LNCAP (cell line): ENCODE data around the gene OR2F2.

Experiments
- TF ChIP-seq, protein P1 (sequence below): fragments of 450-650 bp; IDR thresholded peaks from 2 replicates; pipeline ENCODE4 v1.5.1; 2017; ENCODE audit warnings: mild to moderate bottlenecking

Gene OR2F2, protein sequence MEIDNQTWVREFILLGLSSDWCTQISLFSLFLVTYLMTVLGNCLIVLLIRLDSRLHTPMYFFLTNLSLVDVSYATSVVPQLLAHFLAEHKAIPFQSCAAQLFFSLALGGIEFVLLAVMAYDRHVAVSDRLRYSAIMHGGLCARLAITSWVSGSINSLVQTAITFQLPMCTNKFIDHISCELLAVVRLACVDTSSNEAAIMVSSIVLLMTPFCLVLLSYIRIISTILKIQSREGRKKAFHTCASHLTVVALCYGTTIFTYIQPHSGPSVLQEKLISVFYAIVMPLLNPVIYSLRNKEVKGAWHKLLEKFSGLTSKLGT

DNA sequence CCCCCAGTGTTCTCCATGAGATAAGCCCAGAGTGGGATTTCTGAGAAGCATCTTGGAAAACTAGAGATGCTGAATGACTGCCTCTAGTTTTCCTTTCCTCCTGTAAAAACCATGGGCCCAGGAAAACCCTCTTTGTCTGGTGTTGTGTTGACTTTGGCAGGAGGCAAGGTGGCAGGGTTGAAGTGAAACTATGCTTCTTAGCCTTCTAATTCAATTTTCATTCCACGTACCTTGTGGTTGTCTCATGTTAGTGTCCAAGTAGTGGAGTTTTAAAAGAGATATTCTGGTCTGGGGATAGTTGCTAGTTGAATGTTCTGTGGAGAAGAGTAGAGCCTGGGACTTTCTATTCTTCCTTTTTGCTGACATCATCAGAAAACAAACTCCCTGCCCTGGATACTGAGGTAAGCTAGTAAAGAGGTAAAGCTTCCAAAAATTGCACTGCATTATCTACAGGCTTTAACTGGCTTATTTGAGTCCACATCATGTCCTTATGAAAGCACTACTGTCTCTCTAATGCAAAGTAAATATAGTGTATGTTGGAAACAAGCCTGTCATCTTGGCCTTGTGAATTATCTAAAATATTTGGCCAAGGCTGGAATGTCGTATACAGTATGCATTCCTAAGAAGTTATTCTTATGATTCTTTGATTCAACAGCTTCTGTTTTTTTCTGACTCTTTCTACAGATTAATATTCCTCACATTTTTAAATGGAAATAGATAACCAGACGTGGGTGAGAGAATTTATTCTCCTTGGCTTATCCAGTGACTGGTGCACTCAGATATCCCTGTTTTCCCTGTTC lies at the start of gene OR2F2:
Gene OR2F2 (plus strand): TSS at position 708 of the 800 bp plus-strand sequence. CDS start 0 bp downstream, at position 708.
- TF ChIP-seq, protein P1, sequence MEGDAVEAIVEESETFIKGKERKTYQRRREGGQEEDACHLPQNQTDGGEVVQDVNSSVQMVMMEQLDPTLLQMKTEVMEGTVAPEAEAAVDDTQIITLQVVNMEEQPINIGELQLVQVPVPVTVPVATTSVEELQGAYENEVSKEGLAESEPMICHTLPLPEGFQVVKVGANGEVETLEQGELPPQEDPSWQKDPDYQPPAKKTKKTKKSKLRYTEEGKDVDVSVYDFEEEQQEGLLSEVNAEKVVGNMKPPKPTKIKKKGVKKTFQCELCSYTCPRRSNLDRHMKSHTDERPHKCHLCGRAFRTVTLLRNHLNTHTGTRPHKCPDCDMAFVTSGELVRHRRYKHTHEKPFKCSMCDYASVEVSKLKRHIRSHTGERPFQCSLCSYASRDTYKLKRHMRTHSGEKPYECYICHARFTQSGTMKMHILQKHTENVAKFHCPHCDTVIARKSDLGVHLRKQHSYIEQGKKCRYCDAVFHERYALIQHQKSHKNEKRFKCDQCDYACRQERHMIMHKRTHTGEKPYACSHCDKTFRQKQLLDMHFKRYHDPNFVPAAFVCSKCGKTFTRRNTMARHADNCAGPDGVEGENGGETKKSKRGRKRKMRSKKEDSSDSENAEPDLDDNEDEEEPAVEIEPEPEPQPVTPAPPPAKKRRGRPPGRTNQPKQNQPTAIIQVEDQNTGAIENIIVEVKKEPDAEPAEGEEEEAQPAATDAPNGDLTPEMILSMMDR, result no peak

DNA sequence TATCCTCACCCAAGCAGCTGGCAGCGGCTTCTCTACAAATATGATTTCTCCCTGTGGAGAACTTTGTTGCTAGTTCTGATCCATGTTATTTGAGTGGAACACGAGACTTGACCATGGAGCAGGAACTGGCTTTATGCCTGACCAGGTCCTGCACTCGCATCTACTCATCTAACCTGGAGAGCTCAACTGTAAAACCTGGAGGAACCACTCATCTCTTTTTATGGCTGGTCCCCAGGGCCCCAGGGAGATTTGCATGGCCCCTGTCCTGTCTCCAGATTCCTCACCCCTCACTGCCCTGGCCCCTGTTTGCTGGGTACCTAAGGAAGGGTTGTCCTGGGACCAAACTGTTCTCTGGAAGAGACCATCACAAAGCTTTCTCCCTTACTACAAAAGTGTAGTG lies 49.1 kb upstream of the OR2F2 start:
- TF ChIP-seq, protein P1, result no peak

- TF ChIP-seq, protein P1, result no peak
These were observed 48.1 kb upstream of the OR2F2 start for GRCh38 chr7:143886826-143887477.

- TF ChIP-seq, protein P1, result no peak
These were observed 46.0 kb upstream of the OR2F2 start for GRCh38 chr7:143889068-143889467.

- TF ChIP-seq, protein P1, result no peak
These were observed 44.5 kb upstream of the OR2F2 start for GRCh38 chr7:143890558-143890957.

DNA sequence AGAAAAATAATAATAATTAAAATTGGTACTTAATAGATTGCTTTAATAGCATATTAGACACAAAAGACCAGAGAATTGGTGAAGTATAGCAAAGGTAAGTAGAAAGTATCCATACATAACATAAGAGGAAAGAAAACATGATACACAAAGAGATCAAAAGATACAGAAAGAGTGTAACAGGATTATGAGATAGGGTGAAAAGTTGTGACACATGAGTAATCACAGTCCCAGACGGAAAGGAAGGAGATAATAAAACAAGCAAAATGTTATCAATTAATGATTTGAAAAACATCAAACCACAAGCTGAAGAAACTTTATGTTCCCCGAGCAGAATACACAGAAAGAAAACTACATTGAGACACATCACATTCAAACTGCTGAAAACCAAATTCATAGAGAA lies 43.6 kb upstream of the OR2F2 start:
- TF ChIP-seq, protein P1, result no peak

- TF ChIP-seq, protein P1, result peak; percentile 18; the same call in 1 of the 2 replicates
These were observed 42.3 kb upstream of the OR2F2 start for GRCh38 chr7:143892527-143893300.
